Coronary artery (tissue), 2 donors: ENCODE measurements around the gene SNRPA.
"Not testable (repeated sequence)": the region's sequence is repeated elsewhere in the genome, so short reads cannot be mapped to it uniquely, and the experiment has no call there.

ENCODE experiments used
- DNase-seq: peaks from one replicate; pipeline ENCODE4 v3.0.0-alpha.2; 2017; ENCODE audit warnings: low spot score
- H3K27ac ChIP-seq, 2 donors: fragments of 200-600 bp; sonication (generic); one replicate each; pipeline ENCODE4 v1.5.1; 2016 to 2019
- H3K4me3 ChIP-seq: fragments of 200-600 bp; sonication (generic); 2 replicates; pipeline ENCODE4 v1.5.1; 2016; ENCODE audit warnings: mild to moderate bottlenecking, moderate library complexity
- CTCF ChIP-seq: fragments of 200-600 bp; sonication (generic); IDR thresholded peaks from one replicate; pipeline ENCODE4 v1.5.1; 2019; ENCODE audit warnings: antibody characterized with exemption

The SNRPA gene

GRCh38 chr19:40768869-40769268, 17.9 kb downstream of the SNRPA start:
- no peak for DNase-seq
- Histone ChIP-seq H3K27ac (no peak overlapping the region), H3K4me3 (no peak overlapping the region)
- TF ChIP-seq CTCF, result no peak

- not testable (repeated sequence) for H3K27ac ChIP-seq, H3K4me3 ChIP-seq, DNase-seq
Observed at GRCh38 chr19:40771101-40771862, 20.3 kb downstream of the SNRPA start.

- Histone ChIP-seq H3K4me3 (peak within 1 kb of the TSS; percentile 9), H3K27ac (peak within 1 kb of the TSS in 1 of 2 donors; percentile 35)
- TF ChIP-seq CTCF, result no peak
- no peak for DNase-seq
Observed at GRCh38 chr19:40774916-40775631, 24.1 kb downstream of the SNRPA start, which contains the start of gene MIA. Gene MIA, plus strand, starts transcription at chr19:40775521. Its CDS starts 22 bp downstream, at chr19:40775543.

- peak overlapping the region; percentile 9 for H3K4me3 ChIP-seq
- DNase-seq, result no peak
- TF ChIP-seq CTCF, result no peak
- peak overlapping the region in 1 of 2 donors; percentile 35 for H3K27ac ChIP-seq
Observed at GRCh38 chr19:40775632-40776022, 24.6 kb downstream of the SNRPA start.

- Histone ChIP-seq H3K4me3 (no peak overlapping the region), H3K27ac (no peak overlapping the region)
- DNase-seq, result no peak
- no peak for TF ChIP-seq CTCF
Observed at GRCh38 chr19:40776364-40776763, 25.4 kb downstream of the SNRPA start.

- Histone ChIP-seq H3K27ac (peak overlapping the region; percentile 81 to 100), H3K4me3 (peak overlapping the region; percentile 96)
- TF ChIP-seq CTCF, result no peak
- DNase-seq, result peak; percentile 93
Observed at GRCh38 chr19:40776932-40777644, 26.1 kb downstream of the SNRPA start.

- no peak for DNase-seq
- H3K27ac ChIP-seq, result peak overlapping the region; percentile 81 to 100
- no peak for TF ChIP-seq CTCF
- peak overlapping the region; percentile 96 for H3K4me3 ChIP-seq
Observed at GRCh38 chr19:40777645-40777936, 26.6 kb downstream of the SNRPA start.
